GM21528 (cell line): Measurements from ENCODE around the gene SINHCAF.
"Not testable (repeated sequence)": the region's sequence is repeated elsewhere in the genome, so short reads cannot be mapped to it uniquely, and the experiment has no call there.

ENCODE experiments used
- ATAC-seq: cut with Tn5 transposase; IDR thresholded peaks from one replicate; pipeline ENCODE4 v1.9.1; 2021; ENCODE audit warnings: mild to moderate bottlenecking, moderate library complexity; ENCODE audit not compliant: unreplicated experiment, low FRiP score

Gene SINHCAF

GRCh38 chr12:31272607-31273225 is 53.2 kb downstream of the SINHCAF start:
- no peak for ATAC-seq

- ATAC-seq = no peak
Measured at GRCh38 chr12:31267966-31268365, 58.0 kb downstream of the SINHCAF start.

GRCh38 chr12:31265722-31266121 is 60.2 kb downstream of the SINHCAF start:
- no peak for ATAC-seq

GRCh38 chr12:31263661-31264060 is 62.3 kb downstream of the SINHCAF start:
- ATAC-seq = no peak

GRCh38 chr12:31261744-31262143 is 64.2 kb downstream of the SINHCAF start:
- ATAC-seq = no peak

- no peak for ATAC-seq
Measured at GRCh38 chr12:31260840-31261239, 65.1 kb downstream of the SINHCAF start.

GRCh38 chr12:31259136-31259886 is 66.6 kb downstream of the SINHCAF start:
- no peak for ATAC-seq

GRCh38 chr12:31257784-31258183 is 68.2 kb downstream of the SINHCAF start:
- no peak for ATAC-seq

GRCh38 chr12:31251707-31252611 is 74.0 kb downstream of the SINHCAF start:
- ATAC-seq = not testable (repeated sequence)

GRCh38 chr12:31250179-31250578 is 75.8 kb downstream of the SINHCAF start:
- no peak for ATAC-seq

- no peak for ATAC-seq
Measured at GRCh38 chr12:31249356-31249755, 76.6 kb downstream of the SINHCAF start.

GRCh38 chr12:31248815-31249214 is 77.1 kb downstream of the SINHCAF start:
- ATAC-seq = no peak

GRCh38 chr12:31248337-31248736 is 77.6 kb downstream of the SINHCAF start:
- no peak for ATAC-seq

- no peak for ATAC-seq
Measured at GRCh38 chr12:31246470-31246850, 79.5 kb downstream of the SINHCAF start.

- no peak for ATAC-seq
Measured at GRCh38 chr12:31245822-31246469, 80.0 kb downstream of the SINHCAF start.

- not testable (repeated sequence) for ATAC-seq
Measured at GRCh38 chr12:31242418-31242817, 83.5 kb downstream of the SINHCAF start.

- ATAC-seq = peak; percentile 93
Measured at GRCh38 chr12:31238764-31239387, 87.1 kb downstream of the SINHCAF start.

- ATAC-seq = peak; percentile 26
Measured at GRCh38 chr12:31238333-31238732, 87.6 kb downstream of the SINHCAF start.

- no peak for ATAC-seq
Measured at GRCh38 chr12:31236998-31237637, 88.8 kb downstream of the SINHCAF start.
